IPS-NIHi11 (cell line): Measurements from ENCODE around the gene KCNG3.

Source experiments
- DNase-seq: peaks from one replicate; pipeline ENCODE4 v3.0.0; 2012; ENCODE audit warnings: mixed read lengths, low spot score

KCNG3 gene

GRCh38 chr2:42493468-42494354 is at the start of gene KCNG3:
KCNG3 (minus strand) TSS chr2:42493982; CDS start chr2:42493501, 481 bp downstream.
- DNase-seq: peak; percentile 90

- no peak for DNase-seq
Measured at GRCh38 chr2:42542871-42543270, 49.1 kb upstream of the KCNG3 start.

GRCh38 chr2:42537493-42537892 is 43.7 kb upstream of the KCNG3 start:
- no peak for DNase-seq

- no peak for DNase-seq
Measured at GRCh38 chr2:42532397-42532796, 38.6 kb upstream of the KCNG3 start.

GRCh38 chr2:42523341-42523740 is 29.6 kb upstream of the KCNG3 start:
- peak; percentile 29 for DNase-seq

GRCh38 chr2:42522035-42522434 is 28.3 kb upstream of the KCNG3 start:
- DNase-seq: no peak

- DNase-seq: no peak
Measured at GRCh38 chr2:42519624-42520023, 25.8 kb upstream of the KCNG3 start.

GRCh38 chr2:42516418-42516901 is 22.7 kb upstream of the KCNG3 start:
- no peak for DNase-seq

- peak; percentile 75 for DNase-seq
Measured at GRCh38 chr2:42513252-42513918, 19.6 kb upstream of the KCNG3 start.

- no peak for DNase-seq
Measured at GRCh38 chr2:42510608-42511243, 16.9 kb upstream of the KCNG3 start.

- no peak for DNase-seq
Measured at GRCh38 chr2:42510191-42510590, 16.4 kb upstream of the KCNG3 start.

- no peak for DNase-seq
Measured at GRCh38 chr2:42504364-42505230, 10.8 kb upstream of the KCNG3 start.

GRCh38 chr2:42503291-42503690 is 9.5 kb upstream of the KCNG3 start:
- DNase-seq: no peak

GRCh38 chr2:42498497-42498896 is 4.7 kb upstream of the KCNG3 start:
- no peak for DNase-seq

- DNase-seq: no peak
Measured at GRCh38 chr2:42495611-42496010, 1.8 kb upstream of the KCNG3 start.

GRCh38 chr2:42495234-42495581 is 1.4 kb upstream of the KCNG3 start:
- DNase-seq: no peak

GRCh38 chr2:42494355-42495233 is 812 bp upstream of the KCNG3 start:
- peak; percentile 85 for DNase-seq

- peak; percentile 49 for DNase-seq
Measured at GRCh38 chr2:42492691-42493467, 903 bp downstream of the KCNG3 start.

- DNase-seq: no peak
Measured at GRCh38 chr2:42488297-42488696, 5.5 kb downstream of the KCNG3 start.
